IPS-20b (cell line): ENCODE results near the gene FOXN3.

Source experiments
- H3K27ac ChIP-seq: one replicate; pipeline ENCODE4 v1.5.1; 2013; ENCODE audit warnings: low read length
- H3K27me3 ChIP-seq: 2 replicates; pipeline ENCODE4 v1.6.1; 2013; ENCODE audit warnings: mild to moderate bottlenecking, low read length, inconsistent platforms; ENCODE audit not compliant: insufficient read depth
- H3K36me3 ChIP-seq: 2 replicates; pipeline ENCODE4 v1.6.1; 2013; ENCODE audit warnings: low read depth, mild to moderate bottlenecking, inconsistent platforms, low read length, moderate library complexity; ENCODE audit not compliant: insufficient read depth
- H3K4me1 ChIP-seq: 2 replicates; pipeline ENCODE4 v1.6.1; 2013; ENCODE audit warnings: mild to moderate bottlenecking, control low read depth, inconsistent platforms, low read length, moderate library complexity; ENCODE audit not compliant: insufficient read depth
- H3K4me3 ChIP-seq: 2 replicates; pipeline ENCODE4 v1.5.1; 2013; ENCODE audit warnings: mild to moderate bottlenecking, low read length, inconsistent platforms
- H3K9ac ChIP-seq: 2 replicates; pipeline ENCODE4 v1.6.1; 2013; ENCODE audit warnings: low read depth, mild to moderate bottlenecking, inconsistent platforms, low read length, moderate library complexity
- H3K9me3 ChIP-seq: 2 replicates; pipeline ENCODE4 v1.6.1; 2013; ENCODE audit warnings: mild to moderate bottlenecking, low read depth, low read length, inconsistent platforms; ENCODE audit not compliant: insufficient read depth

FOXN3 gene

GRCh38 chr14:89246290-89246689, 170.7 kb downstream of the FOXN3 start:
- H3K4me3 ChIP-seq = no peak overlapping the region
- H3K9ac ChIP-seq = no peak overlapping the region
- H3K9me3 ChIP-seq = no peaks in the 10 kb centered on the region
- peaks cover 44% of the 10 kb centered on the region for H3K4me1 ChIP-seq
- no peaks in the 10 kb centered on the region; the same call in 1 of the 2 replicates for H3K36me3 ChIP-seq
- H3K27ac ChIP-seq = no peak overlapping the region
- no peaks in the 10 kb centered on the region for H3K27me3 ChIP-seq

GRCh38 chr14:89245802-89246201, 171.2 kb downstream of the FOXN3 start:
- no peak overlapping the region for H3K4me3 ChIP-seq
- no peaks in the 10 kb centered on the region; the same call in 1 of the 2 replicates for H3K36me3 ChIP-seq
- no peaks in the 10 kb centered on the region for H3K9me3 ChIP-seq
- H3K4me1 ChIP-seq = peaks cover 44% of the 10 kb centered on the region
- no peak overlapping the region for H3K27ac ChIP-seq
- no peak overlapping the region for H3K9ac ChIP-seq
- no peaks in the 10 kb centered on the region for H3K27me3 ChIP-seq

- Histone ChIP-seq H3K27ac (no peak overlapping the region), H3K4me3 (no peak overlapping the region), H3K27me3 (no peaks in the 10 kb centered on the region), H3K9ac (no peak overlapping the region), H3K9me3 (no peaks in the 10 kb centered on the region), H3K36me3 (peaks cover 4% of the 10 kb centered on the region), H3K4me1 (peaks cover 43% of the 10 kb centered on the region)
These were observed 172.3 kb downstream of the FOXN3 start for GRCh38 chr14:89244720-89245119.

- no peak overlapping the region for H3K4me3 ChIP-seq
- peaks cover 5% of the 10 kb centered on the region for H3K36me3 ChIP-seq
- peaks cover 33% of the 10 kb centered on the region for H3K4me1 ChIP-seq
- no peaks in the 10 kb centered on the region for H3K9me3 ChIP-seq
- H3K27ac ChIP-seq = no peak overlapping the region
- no peak overlapping the region for H3K9ac ChIP-seq
- H3K27me3 ChIP-seq = no peaks in the 10 kb centered on the region
These were observed 173.3 kb downstream of the FOXN3 start for GRCh38 chr14:89243741-89244140.

- H3K9ac ChIP-seq = no peak overlapping the region
- peaks cover 5% of the 10 kb centered on the region for H3K36me3 ChIP-seq
- H3K4me3 ChIP-seq = no peak overlapping the region
- H3K4me1 ChIP-seq = peaks cover 31% of the 10 kb centered on the region
- no peaks in the 10 kb centered on the region for H3K9me3 ChIP-seq
- H3K27ac ChIP-seq = no peak overlapping the region
- no peaks in the 10 kb centered on the region for H3K27me3 ChIP-seq
These were observed 173.7 kb downstream of the FOXN3 start for GRCh38 chr14:89243286-89243685.

- Histone ChIP-seq H3K27me3 (no peaks in the 10 kb centered on the region), H3K9ac (no peak overlapping the region), H3K36me3 (peaks cover 5% of the 10 kb centered on the region), H3K4me3 (no peak overlapping the region), H3K27ac (no peak overlapping the region), H3K9me3 (no peaks in the 10 kb centered on the region), H3K4me1 (peaks cover 28% of the 10 kb centered on the region)
These were observed 174.3 kb downstream of the FOXN3 start for GRCh38 chr14:89242652-89243279.

GRCh38 chr14:89241934-89242651, 174.9 kb downstream of the FOXN3 start:
- Histone ChIP-seq H3K4me3 (no peak overlapping the region), H3K27me3 (no peaks in the 10 kb centered on the region), H3K9ac (no peak overlapping the region), H3K36me3 (peaks cover 5% of the 10 kb centered on the region), H3K4me1 (peaks cover 28% of the 10 kb centered on the region), H3K9me3 (no peaks in the 10 kb centered on the region), H3K27ac (no peak overlapping the region)

GRCh38 chr14:89241257-89241656, 175.8 kb downstream of the FOXN3 start:
- Histone ChIP-seq H3K9me3 (no peaks in the 10 kb centered on the region), H3K27me3 (no peaks in the 10 kb centered on the region), H3K4me3 (no peak overlapping the region), H3K9ac (no peak overlapping the region), H3K36me3 (peaks cover 5% of the 10 kb centered on the region), H3K4me1 (peaks cover 28% of the 10 kb centered on the region), H3K27ac (no peak overlapping the region)

- Histone ChIP-seq H3K4me1 (peaks cover 25% of the 10 kb centered on the region), H3K27me3 (no peaks in the 10 kb centered on the region), H3K4me3 (no peak overlapping the region), H3K9me3 (no peaks in the 10 kb centered on the region), H3K9ac (no peak overlapping the region), H3K36me3 (peaks cover 5% of the 10 kb centered on the region; the same call in 1 of the 2 replicates), H3K27ac (no peak overlapping the region)
These were observed 176.6 kb downstream of the FOXN3 start for GRCh38 chr14:89240414-89240813.

GRCh38 chr14:89239023-89239422, 178.0 kb downstream of the FOXN3 start:
- Histone ChIP-seq H3K27ac (no peak overlapping the region), H3K27me3 (no peaks in the 10 kb centered on the region), H3K9me3 (no peaks in the 10 kb centered on the region), H3K9ac (no peak overlapping the region), H3K36me3 (peaks cover 5% of the 10 kb centered on the region; the same call in 1 of the 2 replicates), H3K4me3 (no peak overlapping the region), H3K4me1 (peaks cover 15% of the 10 kb centered on the region)

GRCh38 chr14:89237921-89238529, 179.0 kb downstream of the FOXN3 start:
- Histone ChIP-seq H3K9me3 (no peaks in the 10 kb centered on the region), H3K9ac (no peak overlapping the region), H3K27ac (no peak overlapping the region), H3K27me3 (no peaks in the 10 kb centered on the region), H3K4me1 (peaks cover 5% of the 10 kb centered on the region; the same call in 1 of the 2 replicates), H3K4me3 (no peak overlapping the region), H3K36me3 (peaks cover 5% of the 10 kb centered on the region; the same call in 1 of the 2 replicates)

- H3K9me3 ChIP-seq = no peaks in the 10 kb centered on the region
- no peaks in the 10 kb centered on the region for H3K27me3 ChIP-seq
- no peaks in the 10 kb centered on the region for H3K4me1 ChIP-seq
- H3K9ac ChIP-seq = no peak overlapping the region
- no peak overlapping the region for H3K27ac ChIP-seq
- no peak overlapping the region for H3K4me3 ChIP-seq
- H3K36me3 ChIP-seq = peaks cover 5% of the 10 kb centered on the region; the same call in 1 of the 2 replicates
These were observed 180.2 kb downstream of the FOXN3 start for GRCh38 chr14:89236851-89237250.
